CD4-positive, alpha-beta T cell treated with Interleukin-12 subunit alpha and Interleukin-12 subunit beta, for 1 hour (primary cell): ENCODE measurements around the gene KRTAP12-2.
"Not testable (repeated sequence)": the region's sequence is repeated elsewhere in the genome, so short reads cannot be mapped to it uniquely, and the experiment has no call there.

Source experiments
- DNase-seq: peaks from one replicate; pipeline ENCODE4 v3.0.0-alpha.2; 2020

KRTAP12-2 gene

DNA sequence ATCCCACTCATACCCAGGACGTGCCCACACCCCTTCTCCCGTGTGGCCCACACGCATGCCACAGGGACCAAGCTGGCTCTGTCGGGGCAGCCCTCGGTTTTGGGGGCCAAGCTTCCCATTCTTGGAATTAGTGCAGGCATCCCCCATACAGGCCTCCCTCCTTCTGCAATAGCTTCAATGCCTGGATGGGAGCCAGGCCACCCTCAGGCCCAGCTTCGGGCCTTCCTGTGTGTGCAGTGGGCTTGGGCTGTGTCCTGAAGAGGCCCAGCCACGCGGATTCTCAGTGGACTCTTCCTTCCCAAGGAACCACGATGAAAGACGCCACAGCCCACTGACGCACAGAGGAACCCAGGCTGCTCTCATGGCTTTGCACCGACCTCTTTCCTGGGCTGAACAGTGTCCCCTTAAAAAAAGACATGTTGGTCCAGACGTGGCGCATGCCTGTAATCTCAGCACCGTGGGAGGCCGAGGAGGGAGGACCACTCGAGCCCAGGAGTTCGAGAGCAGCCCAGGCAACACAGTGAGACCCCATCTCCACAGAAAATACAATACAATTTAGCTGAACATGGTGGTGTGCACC, 17.1 kb downstream of the KRTAP12-2 start:
- no peak for DNase-seq

DNA sequence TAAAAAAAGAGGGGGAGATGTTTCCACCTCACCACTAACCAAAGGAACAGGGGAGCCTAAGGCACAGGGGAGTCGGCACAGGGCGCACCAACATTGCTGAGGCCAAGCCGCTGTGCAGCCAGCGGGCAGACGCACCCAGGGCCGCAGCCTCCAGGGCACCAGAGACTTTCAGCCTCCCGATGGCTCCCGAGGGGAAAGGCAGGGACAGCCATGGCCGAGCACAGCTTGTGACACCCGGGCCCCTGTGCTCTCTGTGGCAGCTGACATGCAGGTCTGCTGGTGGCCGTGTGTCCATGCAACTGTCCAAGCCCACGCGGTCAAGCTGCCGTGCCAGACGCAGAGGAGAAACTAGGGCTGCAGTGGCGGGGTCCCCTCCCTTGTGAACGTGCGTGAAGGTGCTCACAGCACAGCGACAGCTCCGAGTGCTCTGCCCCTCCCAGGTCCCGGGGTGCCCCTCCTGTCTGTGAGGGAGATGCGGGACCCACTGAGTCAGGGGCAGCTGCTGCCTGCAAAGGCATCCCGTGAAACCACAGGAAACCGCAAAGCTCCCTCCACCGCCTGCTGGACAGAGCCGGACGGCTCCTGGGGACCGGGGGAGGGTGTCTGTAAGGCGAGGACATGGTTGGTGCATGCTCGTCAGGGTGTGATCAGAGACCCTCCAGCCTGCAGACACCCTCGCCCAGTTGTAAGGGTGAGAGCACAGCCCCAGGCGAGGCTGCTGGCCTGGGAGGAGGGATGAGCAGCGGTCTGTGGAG, 18.0 kb downstream of the KRTAP12-2 start:
- DNase-seq = no peak

DNA sequence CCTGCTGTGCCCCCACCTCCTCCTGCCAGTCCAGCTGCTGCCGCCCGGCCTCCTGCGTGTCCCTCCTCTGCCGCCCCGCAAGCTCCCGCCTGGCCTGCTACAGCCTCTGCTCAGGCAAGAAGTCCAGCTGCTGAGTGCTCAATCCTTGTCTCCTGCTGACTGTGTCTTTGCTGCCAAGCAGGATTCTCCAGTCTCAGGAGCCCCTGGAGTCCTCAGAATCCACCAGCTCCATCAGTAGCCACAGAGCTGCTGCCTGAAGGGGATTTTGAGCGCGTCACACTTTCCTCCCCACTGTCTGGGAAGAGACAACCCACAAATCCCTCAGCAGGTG, 19.5 kb downstream of the KRTAP12-2 start:
- DNase-seq = no peak

DNA sequence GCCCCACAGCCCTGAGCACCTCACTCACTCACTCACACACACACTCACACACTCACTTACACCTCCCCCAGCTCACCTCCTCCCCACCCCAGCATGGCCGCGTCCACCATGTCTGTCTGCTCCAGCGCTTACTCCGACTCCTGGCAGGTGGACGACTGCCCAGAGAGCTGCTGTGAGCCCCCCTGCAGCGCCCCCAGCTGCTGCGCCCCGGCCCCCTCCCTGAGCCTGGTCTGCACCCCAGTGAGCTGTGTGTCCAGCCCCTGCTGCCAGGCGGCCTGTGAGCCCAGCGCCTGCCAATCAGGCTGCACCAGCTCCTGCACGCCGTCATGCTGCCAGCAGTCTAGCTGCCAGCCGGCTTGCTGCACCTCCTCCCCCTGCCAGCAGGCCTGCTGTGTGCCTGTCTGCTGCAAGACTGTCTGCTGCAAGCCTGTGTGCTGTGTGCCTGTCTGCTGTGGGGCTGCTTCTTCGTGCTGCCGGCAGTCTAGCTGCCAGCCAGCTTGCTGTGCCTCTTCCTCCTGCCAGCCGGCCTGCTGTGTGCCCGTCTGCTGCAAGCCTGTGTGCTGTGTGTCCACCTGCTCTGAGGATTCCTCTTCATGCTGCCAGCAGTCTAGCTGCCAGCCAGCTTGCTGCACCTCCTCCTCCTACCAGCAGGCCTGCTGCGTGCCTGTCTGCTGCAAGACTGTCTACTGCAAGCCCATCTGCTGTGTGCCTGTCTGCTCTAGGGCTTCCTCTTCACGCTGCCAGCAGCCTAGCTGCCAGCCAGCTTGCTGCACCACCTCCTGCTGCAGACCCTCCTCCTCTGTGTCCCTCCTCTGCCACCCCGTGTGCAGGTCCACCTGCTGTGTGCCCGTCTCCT, 20.1 kb downstream of the KRTAP12-2 start, which contains the start of gene KRTAP10-11:
KRTAP10-11 (plus strand) TSS at position 49 of the 856 bp plus-strand sequence; CDS start at position 94, 45 bp downstream.
- not testable (repeated sequence) for DNase-seq

DNA sequence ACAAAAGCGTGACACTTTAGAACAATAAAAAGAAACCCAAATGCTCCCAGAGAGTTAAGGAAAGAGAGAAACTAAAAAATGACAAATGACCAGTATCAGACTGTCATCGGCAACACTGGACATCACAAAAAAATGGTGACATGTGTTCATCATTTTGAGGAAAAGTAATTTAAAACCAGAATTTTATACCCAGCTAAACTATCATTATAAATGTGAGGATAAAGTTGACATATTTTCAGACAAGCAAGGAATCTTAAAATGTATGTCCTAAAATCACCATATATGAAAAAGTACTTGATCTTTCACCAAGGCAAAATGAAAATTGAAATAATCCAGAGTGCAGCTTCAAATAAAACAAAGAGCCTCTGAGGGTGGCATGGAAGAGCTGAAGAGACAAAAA, 21.8 kb downstream of the KRTAP12-2 start:
- no peak for DNase-seq

DNA sequence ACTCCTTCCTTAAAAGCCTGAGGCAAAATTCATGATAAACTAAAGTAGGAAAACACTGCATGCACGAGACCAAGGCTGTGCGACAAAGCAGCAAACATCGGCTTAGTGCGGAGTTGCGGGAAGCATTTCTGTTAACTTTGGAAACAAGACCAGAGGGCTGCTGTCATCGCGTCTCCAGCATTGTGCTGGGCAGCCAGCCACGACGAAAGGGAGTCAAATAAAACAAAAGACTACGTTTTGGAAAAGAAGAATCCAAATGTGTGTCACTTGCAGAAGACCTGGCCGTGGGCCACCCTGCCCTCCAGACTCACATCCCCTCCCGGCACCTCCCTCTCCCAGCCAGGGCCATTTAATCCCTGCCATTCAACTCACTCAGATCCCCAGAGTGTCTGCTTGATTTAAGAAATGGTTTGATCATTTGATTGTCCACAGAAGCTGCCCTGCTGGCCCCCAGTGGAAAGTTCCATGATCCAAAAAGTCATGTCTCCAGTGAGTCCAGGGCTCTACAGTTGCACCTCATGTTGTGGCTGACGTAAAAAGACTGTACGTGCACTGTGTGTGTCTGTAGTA, 22.9 kb downstream of the KRTAP12-2 start:
- no peak for DNase-seq

DNA sequence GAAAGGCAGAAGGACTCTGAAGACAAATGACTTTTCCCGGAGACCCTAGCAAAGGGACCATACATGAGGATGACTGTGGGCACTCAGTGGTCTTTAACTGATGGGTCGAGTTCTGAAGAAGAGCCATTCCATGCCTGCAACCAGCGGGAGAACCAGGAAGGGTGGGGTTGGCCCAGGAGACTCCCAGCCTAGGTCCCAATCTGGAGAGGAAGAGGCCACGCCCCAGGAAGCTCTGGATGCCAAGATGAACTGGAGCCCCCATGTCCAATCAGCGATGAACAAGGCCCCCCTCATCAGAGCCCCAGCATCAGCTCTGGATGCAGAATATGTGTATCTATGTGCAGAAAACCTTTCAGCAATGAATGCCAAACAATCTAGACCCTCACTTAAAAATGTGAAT, 26.0 kb downstream of the KRTAP12-2 start:
- DNase-seq = no peak

DNA sequence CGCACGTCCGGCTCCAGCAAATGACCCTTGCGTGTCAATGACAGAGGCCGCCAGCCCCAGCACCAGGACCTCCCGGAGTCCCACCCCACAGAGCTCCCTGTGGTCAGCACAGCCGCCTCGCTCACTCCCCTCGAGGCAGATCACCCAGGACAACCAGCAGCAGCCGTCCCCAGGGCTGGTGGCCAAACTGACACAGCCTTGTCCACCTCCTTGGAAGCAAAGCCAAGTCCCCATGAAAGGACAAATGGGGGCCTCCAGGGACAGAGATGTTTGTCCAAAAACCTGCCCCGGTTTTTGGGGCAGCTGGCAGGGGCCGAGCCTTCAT, 27.4 kb downstream of the KRTAP12-2 start:
- DNase-seq = no peak

DNA sequence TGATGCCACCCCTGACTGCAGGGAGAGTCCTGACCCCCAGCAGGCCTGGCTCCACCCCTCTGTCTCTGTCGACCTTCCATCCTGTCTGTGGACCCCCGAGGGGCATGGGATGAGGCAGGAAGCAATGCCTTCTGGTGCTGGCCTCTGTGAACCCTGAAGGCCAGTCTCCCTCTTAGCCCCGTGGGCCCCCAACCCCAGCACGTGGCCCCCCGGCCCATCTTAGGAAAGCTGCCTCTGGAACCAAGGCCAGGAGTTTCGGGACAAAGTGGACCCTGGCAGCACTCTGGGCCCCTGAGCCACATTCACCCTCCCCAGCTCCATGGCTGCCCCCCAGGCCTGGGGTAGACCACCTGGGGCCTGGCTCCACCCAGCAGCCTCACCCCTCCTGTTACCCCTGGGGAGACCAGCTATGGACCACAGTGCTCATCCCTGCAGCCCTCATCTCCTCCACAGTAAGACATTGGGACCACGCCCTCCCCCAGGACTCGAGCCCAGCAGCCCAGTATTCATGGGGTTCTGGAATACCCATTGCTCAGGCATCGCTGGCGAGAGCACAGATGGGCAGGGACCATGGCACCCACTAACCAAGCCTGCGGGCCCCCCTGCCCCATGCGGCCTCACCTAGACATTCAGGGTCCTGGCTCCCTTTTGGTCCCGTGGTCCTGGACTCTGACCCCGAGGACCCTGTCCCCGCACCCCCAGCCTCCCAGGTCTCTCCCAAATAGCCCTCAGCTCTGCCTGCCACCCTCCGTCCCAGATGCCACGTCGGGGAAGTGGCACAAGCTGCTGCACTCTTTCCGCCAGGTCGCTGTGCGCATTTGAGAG, 28.0 kb downstream of the KRTAP12-2 start:
- not testable (repeated sequence) for DNase-seq

DNA sequence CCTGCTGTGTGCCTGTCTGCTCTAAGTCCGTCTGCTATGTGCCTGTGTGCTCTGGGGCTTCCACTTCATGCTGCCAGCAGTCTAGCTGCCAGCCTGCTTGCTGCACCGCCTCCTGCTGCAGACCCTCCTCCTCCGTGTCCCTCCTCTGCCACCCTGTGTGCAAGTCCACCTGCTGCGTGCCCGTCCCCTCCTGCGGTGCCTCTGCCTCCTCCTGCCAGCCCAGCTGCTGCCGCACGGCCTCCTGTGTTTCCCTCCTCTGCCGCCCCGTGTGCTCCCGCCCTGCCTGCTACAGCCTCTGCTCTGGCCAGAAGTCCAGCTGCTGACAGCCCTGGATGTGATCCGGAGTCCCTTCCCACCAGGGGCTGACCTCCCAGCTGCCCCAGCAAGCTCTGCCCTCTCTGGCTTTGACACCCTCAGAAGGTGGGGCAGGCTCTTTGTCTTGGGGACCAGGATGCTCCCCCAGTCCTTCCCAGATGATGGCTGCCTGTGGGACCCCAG, 28.8 kb downstream of the KRTAP12-2 start:
- DNase-seq = not testable (repeated sequence)

DNA sequence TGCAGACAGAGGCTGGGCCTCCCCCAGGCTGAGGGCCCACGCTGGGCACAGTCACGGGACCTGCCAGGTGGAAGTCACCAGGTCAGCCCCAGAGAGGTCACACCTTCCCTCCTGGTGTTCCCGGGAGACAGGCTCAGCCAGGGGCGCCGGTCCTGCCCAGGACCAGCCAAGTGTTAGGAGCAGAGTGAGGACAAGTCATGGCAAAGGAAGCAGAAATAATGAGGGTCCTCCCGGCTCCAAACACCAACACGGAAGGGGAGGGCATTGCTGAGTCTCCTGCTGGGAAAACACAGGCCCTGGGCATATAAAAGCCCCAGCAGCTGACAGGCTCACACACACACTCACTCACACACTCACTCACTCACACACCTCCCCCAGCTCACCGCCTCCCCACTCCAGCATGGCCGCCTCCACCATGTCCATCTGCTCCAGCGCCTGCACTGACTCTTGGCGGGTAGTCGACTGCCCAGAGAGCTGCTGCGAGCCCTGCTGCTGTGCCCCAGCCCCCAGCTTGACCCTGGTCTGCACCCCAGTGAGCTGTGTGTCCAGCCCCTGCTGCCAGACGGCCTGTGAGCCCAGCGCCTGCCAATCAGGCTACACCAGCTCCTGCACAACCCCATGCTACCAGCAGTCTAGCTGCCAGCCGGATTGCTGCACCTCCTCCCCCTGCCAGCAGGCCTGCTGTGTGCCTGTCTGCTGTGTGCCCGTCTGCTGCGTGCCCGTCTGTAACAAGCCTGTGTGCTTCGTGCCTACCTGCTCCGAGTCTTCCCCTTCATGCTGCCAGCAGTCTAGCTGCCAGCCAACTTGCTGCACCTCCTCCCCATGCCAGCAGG, 29.5 kb downstream of the KRTAP12-2 start, which contains the start of gene KRTAP10-10:
KRTAP10-10 (plus strand) TSS at position 339 of the 833 bp plus-strand sequence; CDS start at position 401, 62 bp downstream.
- no peak for DNase-seq

DNA sequence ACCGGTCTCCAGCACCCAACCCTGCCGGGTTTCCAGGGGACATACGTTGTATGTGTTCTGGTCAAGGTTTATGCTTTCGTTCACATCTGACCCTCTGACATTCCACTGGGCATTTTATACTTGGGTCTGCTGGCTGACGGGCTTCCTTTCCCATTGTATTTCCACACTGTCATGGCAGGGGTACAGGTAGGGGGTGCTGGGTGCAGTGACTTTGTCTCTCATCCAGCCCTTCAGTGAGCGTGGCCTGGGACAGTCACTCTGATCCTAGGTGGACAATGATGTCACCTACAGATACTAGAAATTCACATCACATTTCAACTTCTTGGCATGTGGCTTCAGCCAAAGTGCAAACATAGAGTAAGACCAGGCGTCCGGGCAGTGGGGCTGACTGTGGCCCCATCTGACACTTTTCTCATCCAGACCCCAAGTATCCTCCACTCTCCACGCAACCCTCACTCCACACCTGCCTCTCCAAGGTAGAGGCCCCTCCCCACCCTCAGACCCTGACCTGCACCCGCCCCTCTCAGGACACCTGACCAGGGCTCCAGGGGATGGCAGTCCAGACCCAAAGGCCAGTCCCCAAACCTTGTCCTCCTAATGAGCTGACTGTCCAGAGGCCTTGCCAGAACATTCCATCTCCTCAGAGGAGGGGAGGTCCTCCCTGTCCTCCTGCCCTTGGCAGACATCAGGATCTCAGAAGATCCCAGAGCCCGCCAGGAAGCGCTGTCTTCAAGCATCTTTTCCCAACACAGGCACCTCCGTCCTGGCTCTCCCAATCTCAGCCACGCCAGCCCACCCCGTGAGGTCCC, 30.3 kb downstream of the KRTAP12-2 start:
- DNase-seq = no peak

DNA sequence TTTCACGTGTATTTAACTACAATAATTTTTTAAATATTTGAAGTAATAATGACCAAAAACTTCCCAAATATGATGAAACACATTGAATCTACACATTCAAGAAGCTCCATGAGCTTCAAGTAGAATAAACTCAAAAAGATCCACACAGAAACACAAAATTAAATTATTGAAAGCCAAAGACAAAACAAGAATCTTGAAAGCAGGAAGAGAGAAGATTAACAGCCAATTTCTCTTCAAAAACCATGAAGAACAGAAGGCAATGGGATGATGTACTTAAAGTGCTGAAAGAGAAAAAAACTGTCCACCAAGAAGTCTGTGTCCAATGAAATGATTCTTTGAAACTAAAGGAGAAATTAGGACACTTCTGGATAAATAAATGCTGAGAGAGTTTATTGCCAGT, 34.7 kb downstream of the KRTAP12-2 start:
- no peak for DNase-seq

DNA sequence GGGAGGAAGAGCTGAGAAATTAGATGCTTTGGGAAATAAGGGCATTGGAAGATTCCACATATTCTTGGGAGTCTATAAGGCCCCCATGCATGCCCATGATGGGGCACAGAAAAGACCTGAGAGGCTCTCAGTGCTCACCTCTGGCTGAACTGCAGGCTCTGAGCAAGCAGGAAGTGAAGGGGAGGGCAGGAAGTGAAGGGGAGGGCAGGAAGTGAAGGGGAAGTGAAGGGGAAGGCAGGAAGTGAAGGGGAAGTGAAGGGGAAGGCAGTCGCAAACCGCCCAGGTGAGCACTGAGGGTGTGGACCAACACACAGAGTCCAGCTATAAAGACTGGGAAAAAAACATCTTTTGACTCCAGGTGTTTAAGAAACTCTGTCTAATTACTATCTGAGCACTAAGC, 36.3 kb downstream of the KRTAP12-2 start:
- peak; percentile 12 for DNase-seq

DNA sequence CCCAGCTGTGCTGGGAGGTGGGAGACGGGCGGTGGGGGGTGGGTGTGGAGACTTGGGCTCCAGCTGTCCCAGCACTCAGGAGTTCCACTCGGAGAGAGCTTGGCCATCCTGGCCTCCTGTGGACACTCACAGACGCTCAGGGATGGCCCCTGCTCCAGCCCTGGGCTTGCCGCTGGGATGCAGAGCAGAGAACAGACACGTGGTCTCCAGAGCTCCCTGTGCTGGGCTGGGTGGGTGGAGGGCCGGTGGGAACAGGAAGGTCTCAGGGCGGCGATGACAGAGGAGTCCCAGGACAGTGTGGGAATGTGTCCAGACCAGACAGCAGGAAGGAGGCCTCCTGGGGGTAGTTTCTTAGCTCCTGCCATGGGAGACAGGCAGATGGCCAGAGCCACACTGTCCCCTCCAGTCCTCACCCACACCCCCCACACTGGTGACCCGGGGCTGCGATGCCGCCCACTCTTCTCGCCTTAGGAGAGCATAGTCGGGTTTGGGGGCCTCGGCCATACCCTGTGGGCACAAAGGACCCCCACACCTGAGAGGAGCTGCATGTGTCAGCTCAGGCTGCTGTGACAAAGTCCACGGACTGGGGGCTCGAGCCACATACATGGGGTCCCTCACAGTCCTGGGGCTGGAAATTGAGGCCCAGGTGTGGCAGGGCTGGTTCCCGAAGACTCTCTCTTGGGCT, 37.9 kb downstream of the KRTAP12-2 start:
- DNase-seq = no peak

DNA sequence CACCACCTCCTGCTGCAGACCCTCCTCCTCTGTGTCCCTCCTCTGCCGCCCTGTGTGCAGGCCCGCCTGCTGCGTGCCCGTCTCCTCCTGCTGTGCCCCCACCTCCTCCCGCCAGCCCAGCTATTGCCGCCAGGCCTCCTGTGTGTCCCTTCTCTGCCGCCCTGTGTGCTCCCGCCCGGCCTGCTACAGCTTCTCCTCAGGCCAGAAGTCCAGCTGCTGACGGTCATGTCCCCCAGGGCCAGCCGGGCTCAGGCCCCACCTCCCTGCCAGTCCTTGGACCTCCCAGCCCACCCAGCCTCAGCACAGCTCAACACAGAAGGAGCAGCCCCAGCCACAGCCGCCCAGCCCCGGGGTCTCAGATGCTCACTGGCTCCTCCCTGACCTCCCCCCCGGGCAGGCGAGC, 38.9 kb downstream of the KRTAP12-2 start:
- not testable (repeated sequence) for DNase-seq

DNA sequence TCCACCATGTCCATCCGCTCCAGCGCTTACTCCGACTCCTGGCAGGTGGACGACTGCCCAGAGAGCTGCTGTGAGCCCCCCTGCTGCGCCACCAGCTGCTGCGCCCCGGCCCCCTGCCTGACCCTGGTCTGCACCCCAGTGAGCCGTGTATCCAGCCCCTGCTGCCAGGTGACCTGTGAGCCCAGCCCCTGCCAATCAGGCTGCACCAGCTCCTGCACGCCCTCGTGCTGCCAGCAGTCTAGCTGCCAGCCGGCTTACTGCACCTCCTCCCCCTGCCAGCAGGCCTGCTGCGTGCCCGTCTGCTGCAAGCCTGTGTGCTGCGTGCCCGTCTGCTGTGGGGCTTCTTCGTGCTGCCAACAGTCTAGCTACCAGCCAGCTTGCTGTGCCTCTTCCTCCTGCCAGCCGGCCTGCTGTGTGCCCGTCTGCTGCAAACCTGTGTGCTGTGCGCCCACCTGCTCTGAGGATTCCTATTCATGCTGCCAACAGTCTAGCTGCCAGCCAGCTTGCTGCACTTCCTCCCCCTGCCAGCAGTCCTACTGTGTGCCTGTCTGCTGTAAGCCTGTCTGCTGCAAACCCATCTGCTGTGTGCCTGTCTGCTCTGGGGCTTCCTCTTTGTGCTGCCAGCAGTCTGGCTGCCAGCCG, 39.4 kb downstream of the KRTAP12-2 start:
- not testable (repeated sequence) for DNase-seq

DNA sequence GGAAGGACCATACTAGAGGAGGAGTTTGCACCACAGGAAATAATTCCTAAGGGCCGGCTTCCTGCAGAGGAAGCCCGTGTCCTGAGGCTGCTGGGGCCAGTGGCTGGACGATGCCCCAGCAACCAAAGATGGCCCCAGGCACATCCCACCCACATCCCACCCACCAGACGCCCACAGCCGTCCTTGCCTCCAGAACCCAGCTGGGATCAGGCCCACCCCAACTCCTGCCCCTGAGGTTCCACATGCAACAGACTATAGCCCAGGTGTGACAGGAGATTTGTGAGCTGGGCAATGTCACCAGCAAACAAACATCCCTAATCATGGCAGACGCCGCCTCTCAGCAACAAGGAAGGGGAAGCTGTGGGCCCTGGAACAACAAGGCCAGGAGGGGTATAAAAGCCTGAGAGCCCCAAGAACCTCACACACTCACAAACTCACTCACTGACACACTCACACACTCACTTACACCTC, 40.0 kb downstream of the KRTAP12-2 start, which contains the start of gene KRTAP10-9:
KRTAP10-9 (plus strand) TSS at position 421 of the 471 bp plus-strand sequence. CDS start 79 bp downstream, outside the sequence.
- no peak for DNase-seq

DNA sequence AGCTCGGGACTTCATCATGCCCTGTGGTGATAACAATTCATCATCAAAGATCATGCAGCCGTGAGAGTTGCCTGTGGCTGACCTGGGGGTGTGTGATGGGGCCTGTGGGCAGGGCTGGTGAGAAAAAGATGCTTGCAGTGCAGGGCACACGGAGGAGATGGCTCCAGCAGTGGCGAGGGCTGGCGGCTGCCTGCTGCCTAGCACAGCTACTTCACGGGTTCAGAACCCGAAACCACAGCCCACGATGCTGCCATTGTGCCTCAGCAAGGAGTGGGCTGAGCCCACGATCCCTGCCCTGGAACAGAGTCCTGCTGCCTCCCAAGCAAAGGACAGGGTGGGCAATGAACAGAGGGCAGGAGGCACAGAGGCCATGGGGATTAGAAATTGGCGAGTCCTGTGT, 40.5 kb downstream of the KRTAP12-2 start:
- peak; percentile 44 for DNase-seq
